Vagina (tissue), 2 donors: ENCODE measurements around the gene CNTNAP5. TPM values are rescaled to one million over a fixed set of nuclear protein-coding genes. Genes with fewer than 3 reads are reported as not detected.

Experiments
- DNase-seq, 2 donors: peaks; one replicate each; pipeline ENCODE4 v3.0.0-alpha.2; 2017; ENCODE audit errors: extremely low spot score in 2 of 2
- H3K27ac ChIP-seq: fragments of 200-600 bp; sonication (generic); one replicate; pipeline ENCODE4 v1.5.1; 2019
- H3K27me3 ChIP-seq: fragments of 200-600 bp; sonication (generic); one replicate; pipeline ENCODE4 v1.5.1; 2019
- H3K36me3 ChIP-seq, 2 donors: fragments of 200-600 bp; sonication (generic); one replicate each; pipeline ENCODE4 v1.5.1; 2017 to 2019
- H3K4me1 ChIP-seq: fragments of 200-600 bp; sonication (generic); one replicate; pipeline ENCODE4 v1.5.1; 2019
- H3K4me3 ChIP-seq, 2 donors: fragments of 200-600 bp; sonication (generic); 1 replicate in 1 of 2; 2 replicates in 1 of 2; pipeline ENCODE4 v1.5.1; 2016 to 2019
- H3K9me3 ChIP-seq: fragments of 200-600 bp; sonication (generic); one replicate; pipeline ENCODE4 v1.5.1; 2019
- CTCF ChIP-seq, 3 experiments: fragments of 450-650 bp in 2 of 3; fragments of 200-600 bp in 1 of 3; sonication (generic) in 1 of 3; IDR thresholded peaks; one replicate each; pipeline ENCODE4 v1.5.1; 2017 to 2019; ENCODE audit warnings: antibody characterized with exemption in 3 of 3, mild to moderate bottlenecking in 2 of 3, moderate library complexity in 2 of 3
- POLR2A ChIP-seq, 2 donors: fragments of 450-650 bp; IDR thresholded peaks; one replicate each; pipeline ENCODE4 v1.6.1; 2017; ENCODE audit warnings: antibody characterized with exemption in 2 of 2, mild to moderate bottlenecking in 2 of 2, moderate library complexity in 2 of 2
- POLR2AphosphoS5 ChIP-seq, 2 donors: sonication (generic); formaldehyde crosslinking; IDR thresholded peaks; one replicate each; pipeline ENCODE4 v1.9.0; 2017; ENCODE audit warnings: antibody characterized with exemption in 2 of 2, mild to moderate bottlenecking in 2 of 2, low read depth in 1 of 2; ENCODE audit not compliant: insufficient read depth in 1 of 2
- intact Hi-C: fragments of 100-400 bp; cut with DNase I; formaldehyde crosslinking; loops from one replicate; pipeline ENCODE4 v1.15.1; 2023
- total RNA-seq: library from RNA; depleted of rRNA; stranded (reverse); fragments of >200 nt; gene quantifications from one replicate; pipeline ENCODE4 v1.2.3, GENCODE V29; 2016

The CNTNAP5 gene
- total RNA-seq, 1 donor from 2014 or later, result not detected

- H3K36me3 ChIP-seq, result no peaks in the 10 kb centered on the region
- H3K4me3 ChIP-seq, result no peak overlapping the region
- no peaks in the 10 kb centered on the region for H3K9me3 ChIP-seq
- DNase-seq, result no peak
- TF ChIP-seq CTCF (IDR thresholded peaks at IDR 0.05) (no peak), POLR2AphosphoS5 (IDR thresholded peaks at IDR 0.05; ENCODE audit: insufficient read depth in 1 of 2, low read depth in 1 of 2) (no peak), POLR2A (IDR thresholded peaks at IDR 0.05) (no peak)
- no peaks in the 10 kb centered on the region for H3K27me3 ChIP-seq
- H3K27ac ChIP-seq, result no peak overlapping the region
- intact Hi-C loops, result no loop called here
- no peaks in the 10 kb centered on the region for H3K4me1 ChIP-seq
These were observed 852.1 kb downstream of the CNTNAP5 start for GRCh38 chr2:124877141-124877577.

GRCh38 chr2:124879640-124880039 lies 854.6 kb downstream of the CNTNAP5 start:
- Histone ChIP-seq H3K4me3 (no peak overlapping the region), H3K27ac (no peak overlapping the region), H3K9me3 (no peaks in the 10 kb centered on the region), H3K4me1 (no peaks in the 10 kb centered on the region), H3K27me3 (no peaks in the 10 kb centered on the region), H3K36me3 (no peaks in the 10 kb centered on the region)
- intact Hi-C loops, result no loop called here
- no peak for DNase-seq
- no peak for TF ChIP-seq POLR2AphosphoS5 (IDR thresholded peaks at IDR 0.05; ENCODE audit: insufficient read depth in 1 of 2, low read depth in 1 of 2)

GRCh38 chr2:124880995-124881394 lies 855.9 kb downstream of the CNTNAP5 start:
- TF ChIP-seq POLR2AphosphoS5 (IDR thresholded peaks at IDR 0.05; ENCODE audit: insufficient read depth in 1 of 2, low read depth in 1 of 2) (no peak), POLR2A (IDR thresholded peaks at IDR 0.05) (no peak), CTCF (IDR thresholded peaks at IDR 0.05) (no peak)
- Histone ChIP-seq H3K27ac (no peak overlapping the region), H3K4me3 (no peak overlapping the region), H3K36me3 (no peaks in the 10 kb centered on the region), H3K4me1 (no peaks in the 10 kb centered on the region), H3K27me3 (no peaks in the 10 kb centered on the region), H3K9me3 (no peaks in the 10 kb centered on the region)
- intact Hi-C loops, result no loop called here
- no peak for DNase-seq

GRCh38 chr2:124882423-124882822 lies 857.3 kb downstream of the CNTNAP5 start:
- TF ChIP-seq POLR2AphosphoS5 (IDR thresholded peaks at IDR 0.05; ENCODE audit: insufficient read depth in 1 of 2, low read depth in 1 of 2), result no peak
- TF ChIP-seq CTCF (IDR thresholded peaks at IDR 0.05), result no peak
- no peak for TF ChIP-seq POLR2A (IDR thresholded peaks at IDR 0.05)
- H3K36me3 ChIP-seq, result no peaks in the 10 kb centered on the region
- H3K27me3 ChIP-seq, result no peaks in the 10 kb centered on the region
- H3K4me3 ChIP-seq, result no peak overlapping the region
- DNase-seq, result no peak
- H3K9me3 ChIP-seq, result no peaks in the 10 kb centered on the region
- intact Hi-C loops, result no loop called here
- H3K27ac ChIP-seq, result no peak overlapping the region
- H3K4me1 ChIP-seq, result no peaks in the 10 kb centered on the region

- H3K4me1 ChIP-seq, result no peaks in the 10 kb centered on the region
- H3K9me3 ChIP-seq, result no peaks in the 10 kb centered on the region
- TF ChIP-seq POLR2AphosphoS5 (IDR thresholded peaks at IDR 0.05; ENCODE audit: insufficient read depth in 1 of 2, low read depth in 1 of 2) (no peak), CTCF (IDR thresholded peaks at IDR 0.05) (no peak), POLR2A (IDR thresholded peaks at IDR 0.05) (no peak)
- H3K27me3 ChIP-seq, result no peaks in the 10 kb centered on the region
- DNase-seq, result no peak
- no peaks in the 10 kb centered on the region for H3K36me3 ChIP-seq
- intact Hi-C loops, result no loop called here
- no peak overlapping the region for H3K4me3 ChIP-seq
- no peak overlapping the region for H3K27ac ChIP-seq
These were observed 858.5 kb downstream of the CNTNAP5 start for GRCh38 chr2:124883595-124883994.
